ENCODE measurements around the gene ZNF736. TPM values are rescaled to one million over a fixed set of nuclear protein-coding genes. Genes with fewer than 3 reads are reported as not detected.
"Not testable (repeated sequence)": the region's sequence is repeated elsewhere in the genome, so short reads cannot be mapped to it uniquely, and the experiment has no call there.

The ZNF736 gene
- 10 to 100 TPM; 20.9 to 22.6 TPM for total RNA-seq

GRCh38 chr7:64313740-64314491, at the start of gene ZNF736:
Gene ZNF736 (plus strand): TSS chr7:64313961. CDS start chr7:64314151, 190 bp downstream.
- ChIA-PET POLR2A (interaction anchor here (1.1 kb wide), 1 partner anchor 480 kb away, joined by 3 read pairs; the partner anchor contains the start of gene ZNF138), CTCF (interaction anchor here (0.6 to 1.7 kb wide), 2 partner anchors 192 to 249 kb away, joined by 4 to 5 read pairs; partner anchors contain the start of gene ZNF680)

GRCh38 chr7:64266341-64266919, 47.3 kb upstream of the ZNF736 start:
- ChIA-PET POLR2A (no interaction called here), CTCF (no interaction called here)

DNA sequence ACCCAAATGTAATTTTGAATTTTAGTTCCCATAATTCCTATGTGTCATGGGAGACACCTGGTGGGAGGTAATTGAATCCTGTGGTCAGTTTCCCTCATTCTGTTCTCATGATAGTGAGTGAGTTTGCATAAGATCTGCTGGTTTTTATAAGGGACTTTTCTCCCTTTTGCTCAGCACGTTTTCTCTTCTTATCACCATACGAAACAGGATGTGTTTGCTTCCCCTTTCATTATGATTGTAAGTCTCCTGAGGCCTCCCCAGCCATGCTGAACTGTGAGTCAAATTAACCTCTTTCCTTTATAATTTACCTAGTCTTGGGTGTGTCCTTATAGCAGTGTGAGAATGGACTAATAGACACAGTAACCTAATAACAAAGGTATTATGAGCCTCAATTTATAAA, 36.1 kb upstream of the ZNF736 start:
- ChIA-PET POLR2A (no interaction called here), CTCF (no interaction called here)

GRCh38 chr7:64294701-64295420, 18.9 kb upstream of the ZNF736 start:
- POLR2A ChIA-PET: no interaction called here
- CTCF ChIA-PET: no interaction called here

GRCh38 chr7:64297418-64297817, 16.3 kb upstream of the ZNF736 start:
- CTCF ChIA-PET: not testable (repeated sequence)

DNA sequence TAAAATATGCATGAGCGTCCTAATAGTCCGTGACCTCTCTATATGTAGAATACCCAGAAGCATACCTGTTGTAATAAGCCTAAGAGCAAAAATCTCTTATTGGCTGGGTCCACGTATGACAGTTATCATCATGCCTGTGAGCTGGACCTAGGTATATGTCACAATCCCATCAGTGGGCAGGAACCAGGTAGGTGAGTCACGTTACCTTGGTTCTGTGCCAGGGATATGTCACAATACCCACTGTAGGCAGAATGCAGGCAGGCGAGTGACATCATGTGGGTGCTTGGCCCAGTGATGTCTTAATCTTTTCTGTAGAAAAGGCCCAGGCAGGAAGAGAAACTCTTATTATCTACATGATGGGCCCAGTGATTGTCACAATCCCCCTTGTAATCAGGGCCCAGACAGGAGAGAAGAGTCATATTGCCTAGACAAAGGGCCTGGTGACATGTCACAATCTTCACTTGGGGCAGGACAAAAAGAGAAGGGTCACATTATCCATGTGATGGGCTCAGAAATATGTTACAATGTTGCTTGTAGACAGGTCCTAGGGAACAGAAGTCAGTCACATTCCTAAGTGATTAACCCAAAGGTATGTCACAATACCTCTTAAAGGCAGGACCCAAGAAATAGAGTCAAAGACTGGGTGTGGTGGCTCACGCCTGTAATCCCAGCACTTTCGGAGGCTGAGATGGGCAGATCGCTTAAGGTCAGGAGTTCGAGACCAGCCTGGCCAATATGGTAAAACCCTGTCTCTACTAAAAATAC, 12.9 kb upstream of the ZNF736 start:
- CTCF ChIA-PET: no interaction called here

More at GRCh38 chr7:64297418-64297817, 16.3 kb upstream of the ZNF736 start:
- POLR2A ChIA-PET: not testable (repeated sequence)

DNA sequence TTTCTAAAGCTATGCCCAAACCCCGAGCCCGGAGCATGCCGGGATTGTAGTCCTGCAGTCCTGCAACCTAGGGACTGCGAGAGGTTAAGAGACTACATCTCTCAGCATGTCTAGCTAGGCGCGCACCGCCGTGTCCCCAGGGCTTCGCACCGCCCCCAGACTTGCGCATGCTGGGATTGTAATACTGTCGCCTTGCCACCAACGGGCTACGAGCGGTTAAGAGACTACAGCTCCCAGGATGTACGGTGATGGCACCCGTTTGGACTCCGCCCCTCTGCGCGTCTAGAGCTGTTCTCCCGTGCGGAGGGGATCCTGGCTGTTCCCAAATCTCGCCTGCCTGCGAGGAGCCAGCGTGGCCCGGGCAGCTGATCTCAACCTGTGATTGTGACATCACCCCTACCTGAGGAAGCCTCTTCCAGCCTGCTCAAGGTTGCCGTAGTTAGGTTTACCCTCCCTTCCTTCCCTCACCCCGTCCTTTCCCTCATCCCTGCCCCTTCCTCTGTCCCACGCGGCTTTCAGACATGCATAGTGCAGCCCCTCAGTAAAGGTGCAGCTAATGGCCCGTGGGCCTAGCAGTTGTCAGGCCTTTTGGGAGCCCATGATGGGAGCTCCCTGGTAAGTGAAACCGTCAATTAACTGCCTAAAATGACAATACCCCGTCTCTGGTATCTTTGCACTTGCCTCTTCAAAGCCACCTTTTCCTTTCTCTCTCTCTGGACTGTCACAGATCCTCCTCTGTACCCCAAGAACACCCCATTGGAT, 6.3 kb upstream of the ZNF736 start:
- ChIA-PET CTCF (no interaction called here), POLR2A (interaction anchor here (0.9 to 1.2 kb wide), 2 partner anchors 256 to 487 kb away, joined by 3 to 6 read pairs; partner anchors contain the start of genes ZNF138 and ZNF680)

More for the DNA sequence above, 12.9 kb upstream of the ZNF736 start:
- POLR2A ChIA-PET: interaction anchor here (0.7 kb wide), 1 partner anchor 8 kb away, joined by 5 read pairs; no protein-coding TSS in a partner anchor

DNA sequence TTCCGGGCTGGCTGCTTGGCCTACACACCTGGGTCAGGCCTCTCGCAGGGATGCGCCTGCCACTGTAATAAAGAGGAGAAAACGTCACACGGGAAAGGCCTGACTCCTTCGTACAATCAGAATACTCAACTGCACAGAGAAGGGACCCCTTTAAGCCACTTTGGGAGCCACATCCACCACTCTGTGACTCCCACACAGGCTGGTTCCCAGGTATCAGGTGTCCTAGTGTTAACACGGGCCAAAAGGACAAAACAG, 5.8 kb upstream of the ZNF736 start:
- POLR2A ChIA-PET: interaction anchor here (1.2 kb wide), 1 partner anchor 255 kb away, joined by 6 read pairs; the partner anchor contains the start of gene ZNF680
- CTCF ChIA-PET: no interaction called here

- POLR2A ChIA-PET: no interaction called here
Measured at GRCh38 chr7:64310426-64310825, 3.3 kb upstream of the ZNF736 start.

GRCh38 chr7:64312826-64313225, 935 bp upstream of the ZNF736 start:
- ChIA-PET CTCF (no interaction called here), POLR2A (no interaction called here)

More at GRCh38 chr7:64310426-64310825, 3.3 kb upstream of the ZNF736 start:
- CTCF ChIA-PET: no interaction called here

GRCh38 chr7:64314566-64314965, 805 bp downstream of the ZNF736 start:
- ChIA-PET CTCF (interaction anchor here (1.7 kb wide), 1 partner anchor 248 kb away, joined by 5 read pairs; the partner anchor contains the start of gene ZNF680), POLR2A (no interaction called here)

GRCh38 chr7:64316031-64316742, 2.4 kb downstream of the ZNF736 start:
- CTCF ChIA-PET, POLR2A ChIA-PET: not testable (repeated sequence)

DNA sequence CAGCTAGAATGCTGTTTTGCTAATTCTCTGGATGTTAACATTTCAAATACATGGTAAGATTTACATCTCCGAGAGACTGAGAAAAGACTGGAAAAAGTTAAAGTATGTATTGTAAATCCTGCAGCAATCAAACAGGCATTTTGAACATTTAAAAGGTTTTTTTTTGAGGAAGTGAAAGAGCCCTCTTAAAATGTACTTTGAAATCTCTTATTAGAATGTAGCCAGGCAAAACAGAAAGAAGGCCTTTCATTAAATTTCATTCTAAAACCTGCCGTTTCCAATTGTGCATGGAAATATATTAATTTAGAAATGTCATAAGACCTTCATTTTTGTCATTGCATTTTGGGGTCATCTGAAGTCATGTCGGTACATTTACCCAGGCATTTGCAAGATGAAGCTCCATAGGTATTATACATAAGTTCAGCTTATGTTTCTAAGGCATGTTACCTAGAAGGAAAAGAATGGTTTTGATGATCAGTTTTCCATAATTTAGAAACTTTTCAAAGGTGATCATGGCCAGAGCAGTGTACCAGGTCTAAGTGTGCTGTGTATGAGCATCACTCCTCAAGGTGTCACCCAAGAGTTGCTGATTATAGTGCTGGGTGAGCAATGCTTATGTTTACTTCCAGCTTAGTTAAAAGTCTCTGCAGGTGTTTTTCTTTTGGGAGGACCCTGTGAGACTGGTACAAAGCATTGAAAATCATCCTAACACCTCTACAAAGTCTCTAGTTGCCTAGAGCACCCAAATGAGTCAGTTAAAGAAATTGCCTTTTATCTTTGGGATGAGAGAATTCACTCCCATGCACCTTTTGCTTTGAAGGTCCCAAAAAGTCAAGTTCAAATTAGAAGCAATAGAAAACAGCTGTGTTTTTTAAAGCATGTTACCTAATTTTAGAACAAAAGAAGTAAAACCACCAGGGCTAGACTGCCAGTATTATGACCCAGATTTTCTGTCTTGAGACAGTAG, 7.1 kb downstream of the ZNF736 start:
- ChIA-PET CTCF (no interaction called here), POLR2A (no interaction called here)

- POLR2A ChIA-PET, CTCF ChIA-PET: not testable (repeated sequence)
Measured at GRCh38 chr7:64324166-64324565, 10.4 kb downstream of the ZNF736 start.

DNA sequence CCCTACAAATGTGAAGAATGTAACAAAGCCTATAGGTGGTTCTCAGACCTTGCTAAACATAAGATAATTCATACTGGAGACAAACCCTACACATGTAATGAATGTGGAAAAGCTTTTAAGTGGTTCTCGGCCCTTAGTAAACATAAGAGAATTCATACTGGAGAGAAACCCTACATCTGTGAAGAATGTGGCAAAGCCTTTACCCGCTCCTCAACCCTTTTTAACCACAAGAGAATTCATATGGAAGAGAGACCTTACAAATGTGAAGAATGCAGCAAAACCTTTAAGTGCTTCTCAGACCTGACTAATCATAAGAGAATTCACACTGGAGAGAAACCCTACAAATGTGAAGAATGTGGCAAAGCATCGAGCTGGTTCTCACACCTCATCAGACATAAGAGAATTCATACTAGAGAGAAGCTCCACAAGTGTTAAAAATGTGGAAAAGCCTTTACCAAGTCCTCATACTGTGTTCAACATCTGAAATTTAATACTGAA, 35.0 kb downstream of the ZNF736 start:
- POLR2A ChIA-PET, CTCF ChIA-PET: not testable (repeated sequence)

DNA sequence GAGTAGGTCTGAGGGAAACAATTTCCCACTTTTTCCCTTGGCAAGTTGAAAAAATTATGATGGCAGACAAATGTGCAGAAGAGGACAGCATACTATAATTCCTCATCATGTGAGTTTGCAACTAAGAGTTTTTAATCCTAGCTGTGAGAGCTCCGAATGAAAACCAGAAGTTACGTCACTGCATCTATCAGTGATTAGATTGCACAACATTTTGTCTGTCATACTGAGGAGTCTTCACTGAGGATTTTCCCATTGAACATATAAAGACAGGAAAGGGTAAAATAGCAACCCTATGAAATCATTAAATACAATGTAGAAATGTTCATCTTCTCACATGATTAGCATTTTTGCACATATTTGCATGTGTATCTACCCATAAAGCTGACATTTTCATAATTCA, 45.8 kb downstream of the ZNF736 start:
- POLR2A ChIA-PET: no interaction called here
- CTCF ChIA-PET: no interaction called here

GRCh38 chr7:64371116-64371515, 57.4 kb downstream of the ZNF736 start:
- POLR2A ChIA-PET: no interaction called here
- CTCF ChIA-PET: no interaction called here

GRCh38 chr7:64373017-64373416, 59.3 kb downstream of the ZNF736 start:
- POLR2A ChIA-PET: no interaction called here
- CTCF ChIA-PET: no interaction called here
